Measurements from ENCODE around the gene MBOAT1. TPM values are rescaled to one million over a fixed set of nuclear protein-coding genes. Genes with fewer than 3 reads are reported as not detected.
A peak's percentile ranks its signal among the peaks of the same experiment; 100 is the strongest.

The MBOAT1 gene
- total and polyA plus RNA-seq, 8 donors: 2.4 to 47.2 (median 12.2) TPM

DNA sequence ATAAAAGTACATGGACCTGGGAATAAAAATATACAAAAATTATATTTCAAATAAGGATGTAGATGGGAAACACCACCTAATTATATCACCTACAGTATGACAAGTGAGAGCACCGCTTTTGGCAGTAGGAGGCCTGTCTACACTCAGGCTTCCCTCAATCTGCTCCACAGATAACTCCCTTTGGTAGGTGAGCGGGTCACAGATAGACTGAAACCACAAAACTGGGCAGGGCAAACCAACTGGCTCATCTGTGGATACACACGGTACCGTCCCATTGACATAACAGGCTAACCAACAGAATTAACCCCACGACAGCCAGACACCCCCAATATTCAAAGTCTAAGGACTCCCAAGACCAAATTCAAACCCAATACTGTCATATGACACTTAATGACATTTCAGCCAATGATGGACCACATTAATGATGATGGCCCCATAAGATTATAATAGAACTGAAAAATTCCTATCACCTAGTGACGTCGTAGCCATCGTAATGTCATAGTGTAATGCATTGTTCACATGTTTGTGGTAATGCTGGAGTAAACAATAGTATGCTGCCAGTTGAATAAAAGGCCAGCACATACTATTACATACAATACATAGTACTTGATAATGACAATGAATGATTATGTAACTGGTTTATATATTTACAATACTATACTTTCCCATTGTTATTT, 109.7 kb downstream of the MBOAT1 start:
- Histone ChIP-seq H3K27ac (no peak overlapping the region), H3K9me3 (no peaks in the 10 kb centered on the region), H3K4me3 (no peak overlapping the region), H3K27me3 (no peaks in the 10 kb centered on the region), H3K36me3 (peaks cover 25 to 92% (median 79%) of the 10 kb centered on the region in 4 donors), H3K4me1 (peaks cover 0 to 11% (median 0%) of the 10 kb centered on the region in 4 donors)
- TF ChIP-seq POLR2AphosphoS5 (IDR thresholded peaks at IDR 0.05) (no peak), EP300 (IDR thresholded peaks at IDR 0.05) (no peak), POLR2A (IDR thresholded peaks at IDR 0.05) (no peak)
- TF ChIP-seq, protein P1, sequence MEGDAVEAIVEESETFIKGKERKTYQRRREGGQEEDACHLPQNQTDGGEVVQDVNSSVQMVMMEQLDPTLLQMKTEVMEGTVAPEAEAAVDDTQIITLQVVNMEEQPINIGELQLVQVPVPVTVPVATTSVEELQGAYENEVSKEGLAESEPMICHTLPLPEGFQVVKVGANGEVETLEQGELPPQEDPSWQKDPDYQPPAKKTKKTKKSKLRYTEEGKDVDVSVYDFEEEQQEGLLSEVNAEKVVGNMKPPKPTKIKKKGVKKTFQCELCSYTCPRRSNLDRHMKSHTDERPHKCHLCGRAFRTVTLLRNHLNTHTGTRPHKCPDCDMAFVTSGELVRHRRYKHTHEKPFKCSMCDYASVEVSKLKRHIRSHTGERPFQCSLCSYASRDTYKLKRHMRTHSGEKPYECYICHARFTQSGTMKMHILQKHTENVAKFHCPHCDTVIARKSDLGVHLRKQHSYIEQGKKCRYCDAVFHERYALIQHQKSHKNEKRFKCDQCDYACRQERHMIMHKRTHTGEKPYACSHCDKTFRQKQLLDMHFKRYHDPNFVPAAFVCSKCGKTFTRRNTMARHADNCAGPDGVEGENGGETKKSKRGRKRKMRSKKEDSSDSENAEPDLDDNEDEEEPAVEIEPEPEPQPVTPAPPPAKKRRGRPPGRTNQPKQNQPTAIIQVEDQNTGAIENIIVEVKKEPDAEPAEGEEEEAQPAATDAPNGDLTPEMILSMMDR (IDR thresholded peaks at IDR 0.05): no peak
- WGBS, 5 donors: 89 to 93% (median 91%) methylated on average over 8 of the region's 8 CpGs
- intact Hi-C loops (cut with DNase I; ENCODE audit: low total_unique reads): no loop called here
- DNase-seq: no peak

DNA sequence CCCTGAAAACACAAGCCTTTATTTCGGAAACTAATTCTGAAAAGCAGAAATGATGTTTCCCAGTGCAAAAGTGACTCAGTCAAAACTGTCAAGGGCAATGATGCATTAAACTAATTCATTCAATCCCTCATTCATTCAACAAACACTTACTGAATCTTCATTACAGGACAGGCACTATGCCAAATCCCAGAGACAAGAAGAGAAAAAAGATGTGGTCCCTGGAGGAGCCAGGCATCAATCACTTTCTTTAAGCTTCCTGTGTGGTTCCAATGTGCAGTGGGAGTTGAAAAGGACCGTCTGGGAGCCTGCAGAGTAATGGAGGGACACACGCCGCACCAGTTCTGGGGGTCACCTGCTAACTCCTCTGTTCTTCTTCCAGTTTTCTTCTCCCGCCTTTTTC, 113.1 kb downstream of the MBOAT1 start:
- H3K27ac ChIP-seq: no peak overlapping the region
- H3K4me3 ChIP-seq: no peak overlapping the region
- intact Hi-C loops (cut with DNase I; ENCODE audit: low total_unique reads): loop anchor here (10.0 kb wide), 1 partner anchor 426 kb away; no protein-coding TSS in a partner anchor
- DNase-seq: no peak
- no peaks in the 10 kb centered on the region for H3K9me3 ChIP-seq
- peaks cover 0 to 11% (median 0%) of the 10 kb centered on the region in 4 donors for H3K4me1 ChIP-seq
- WGBS, 5 donors: 85 to 97% (median 91%) methylated on average over 5 of the region's 5 CpGs
- TF ChIP-seq, protein P1 (IDR thresholded peaks at IDR 0.05): no peak
- no peak for TF ChIP-seq POLR2A (IDR thresholded peaks at IDR 0.05)
- no peak for TF ChIP-seq EP300 (IDR thresholded peaks at IDR 0.05)
- no peak for TF ChIP-seq POLR2AphosphoS5 (IDR thresholded peaks at IDR 0.05)
- peaks cover 17 to 58% (median 47%) of the 10 kb centered on the region in 4 donors for H3K36me3 ChIP-seq
- no peaks in the 10 kb centered on the region for H3K27me3 ChIP-seq

DNA sequence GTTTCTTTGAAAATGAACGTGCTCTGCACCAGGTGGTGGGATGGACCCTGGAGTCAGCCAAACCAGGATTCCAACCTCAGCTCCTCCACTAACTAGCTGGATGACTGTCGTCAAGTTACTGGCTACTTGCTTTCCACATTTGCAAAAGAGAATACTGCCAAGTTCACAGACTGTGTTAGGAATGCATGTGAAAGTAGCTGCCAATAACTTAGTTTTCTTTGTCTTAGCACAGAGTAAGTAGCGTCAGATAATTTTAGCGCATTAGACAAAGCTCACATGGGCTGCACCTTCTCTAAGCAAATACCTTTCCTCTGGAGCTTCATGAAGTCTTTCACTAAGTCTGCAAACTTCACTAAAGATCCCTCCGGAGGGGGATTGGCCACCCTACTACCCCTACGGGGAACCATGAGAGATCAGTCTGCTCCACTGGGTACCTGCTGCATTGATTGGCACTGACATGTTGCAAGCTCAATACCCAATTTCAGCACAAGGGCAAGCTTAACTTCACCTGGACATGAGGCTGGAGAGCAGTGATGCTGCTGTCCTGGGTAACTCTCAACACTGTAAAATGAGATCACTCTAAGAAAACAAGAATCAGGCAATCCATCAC, 113.9 kb downstream of the MBOAT1 start:
- Histone ChIP-seq H3K4me3 (no peak overlapping the region), H3K4me1 (peaks cover 0 to 11% (median 0%) of the 10 kb centered on the region in 4 donors), H3K9me3 (no peaks in the 10 kb centered on the region), H3K27me3 (no peaks in the 10 kb centered on the region), H3K36me3 (peaks cover 17 to 51% (median 39%) of the 10 kb centered on the region in 4 donors), H3K27ac (no peak overlapping the region)
- TF ChIP-seq POLR2A (IDR thresholded peaks at IDR 0.05): no peak
- no peak for TF ChIP-seq POLR2AphosphoS5 (IDR thresholded peaks at IDR 0.05)
- TF ChIP-seq, protein P1 (IDR thresholded peaks at IDR 0.05): no peak
- TF ChIP-seq EP300 (IDR thresholded peaks at IDR 0.05): no peak
- WGBS, 5 donors: 45 to 63% (median 54%) methylated on average over 6 of the region's 6 CpGs
- intact Hi-C loops (cut with DNase I; ENCODE audit: low total_unique reads): loop anchor here (10.0 kb wide), 1 partner anchor 426 kb away; no protein-coding TSS in a partner anchor
- peak in 1 of 2 donors; percentile 13 for DNase-seq

DNA sequence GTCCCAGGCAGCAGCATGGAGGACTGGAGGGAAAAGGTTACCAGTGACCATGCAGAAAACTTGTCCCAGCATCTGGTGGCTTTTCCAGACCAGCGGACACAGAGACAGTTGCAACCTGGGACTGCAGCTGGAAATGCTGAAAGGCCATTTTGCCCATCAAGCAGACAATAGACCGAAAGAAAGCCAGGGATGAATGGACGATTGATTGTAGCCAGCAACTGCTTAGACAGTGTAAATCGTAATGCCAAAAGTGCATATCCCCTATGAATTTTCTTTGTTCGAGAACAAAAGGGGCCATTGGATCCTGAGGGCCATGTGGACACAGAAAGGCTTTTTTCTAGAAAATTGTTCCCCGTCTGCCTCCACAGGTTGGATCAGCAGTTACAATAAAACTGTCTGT, 115.7 kb downstream of the MBOAT1 start:
- H3K4me1 ChIP-seq: peaks cover 0 to 11% (median 2%) of the 10 kb centered on the region in 4 donors
- no peak for TF ChIP-seq POLR2A (IDR thresholded peaks at IDR 0.05)
- TF ChIP-seq POLR2AphosphoS5 (IDR thresholded peaks at IDR 0.05): no peak
- no peak for TF ChIP-seq EP300 (IDR thresholded peaks at IDR 0.05)
- TF ChIP-seq, protein P1 (IDR thresholded peaks at IDR 0.05): no peak
- intact Hi-C loops (cut with DNase I; ENCODE audit: low total_unique reads): loop anchor here (10.0 kb wide), 1 partner anchor 428 kb away; no protein-coding TSS in a partner anchor

More for the DNA sequence above, 115.7 kb downstream of the MBOAT1 start:
- Histone ChIP-seq H3K4me3 (no peak overlapping the region), H3K36me3 (peaks cover 15 to 33% (median 23%) of the 10 kb centered on the region in 4 donors), H3K9me3 (no peaks in the 10 kb centered on the region), H3K27ac (no peak overlapping the region), H3K27me3 (no peaks in the 10 kb centered on the region)
- 94 to 98% (median 95%) methylated on average over 6 of the region's 6 CpGs for WGBS, 5 donors
- DNase-seq: no peak

Measured in stomach (tissue), 9 donors.